Left renal cortex interstitium (tissue), 4 donors: ENCODE measurements around the gene IBTK. TPM values are rescaled to one million over a fixed set of nuclear protein-coding genes. Genes with fewer than 3 reads are reported as not detected.
"Not testable (repeated sequence)": the region's sequence is repeated elsewhere in the genome, so short reads cannot be mapped to it uniquely, and the experiment has no call there.

Experiments used
- DNase-seq, 4 donors: peaks; one replicate each; pipeline ENCODE4 v3.0.0-alpha.2; 2013; ENCODE audit warnings: low read depth in 4 of 4, low spot score in 2 of 4, missing footprints in 1 of 4
- polyA plus RNA-seq, 4 donors: library from polyadenylated mRNA; unstranded; fragments of 120-200 nt; gene quantifications; one replicate each; pipeline ENCODE4 v1.2.1, GENCODE V29; 2013; ENCODE audit not compliant: insufficient read length in 4 of 4

IBTK gene
- polyA plus RNA-seq, 4 donors: 39.1 to 53.9 (median 44.5) TPM

GRCh38 chr6:82182756-82183155 is 64.8 kb downstream of the IBTK start:
- DNase-seq: no peak

DNA sequence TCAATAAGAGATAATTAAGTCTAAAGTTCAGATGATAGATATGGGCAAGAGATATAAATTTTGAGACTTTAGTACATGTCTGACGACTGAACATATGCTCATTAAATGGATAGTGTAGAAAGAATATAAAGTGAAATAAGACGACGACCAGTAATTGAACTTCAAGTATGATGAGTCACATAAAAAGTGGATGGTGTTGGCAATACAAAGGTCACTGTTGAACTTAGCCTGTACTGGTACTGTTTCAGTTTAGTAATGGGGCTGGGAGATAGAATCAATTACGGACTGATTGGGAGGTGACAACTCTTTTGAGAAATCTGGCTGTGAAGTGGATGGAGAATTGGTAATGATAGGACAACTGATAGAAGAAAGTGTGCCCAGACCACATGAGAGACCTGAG is 68.1 kb downstream of the IBTK start:
- DNase-seq: no peak

DNA sequence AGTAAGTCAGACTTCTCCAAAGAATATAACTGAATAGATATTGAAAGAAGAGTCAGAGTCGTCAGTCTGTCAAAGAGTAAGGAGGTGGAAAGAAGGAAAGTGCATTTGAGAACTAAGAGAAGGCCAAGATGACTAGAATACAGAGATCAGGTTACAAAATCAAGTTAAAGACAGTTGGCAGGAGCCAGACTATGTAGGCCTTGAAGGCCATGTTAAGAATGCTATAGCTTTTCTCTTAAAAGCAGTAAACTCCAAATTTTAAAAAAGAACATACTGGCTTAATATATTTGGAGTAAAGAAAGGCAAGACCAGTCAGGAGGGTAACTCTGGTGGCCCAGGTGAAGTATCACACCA is 68.8 kb downstream of the IBTK start:
- no peak for DNase-seq

- DNase-seq: no peak
Observed at GRCh38 chr6:82178077-82178758, 69.3 kb downstream of the IBTK start.

GRCh38 chr6:82176616-82177015 is 70.9 kb downstream of the IBTK start:
- no peak for DNase-seq

DNA sequence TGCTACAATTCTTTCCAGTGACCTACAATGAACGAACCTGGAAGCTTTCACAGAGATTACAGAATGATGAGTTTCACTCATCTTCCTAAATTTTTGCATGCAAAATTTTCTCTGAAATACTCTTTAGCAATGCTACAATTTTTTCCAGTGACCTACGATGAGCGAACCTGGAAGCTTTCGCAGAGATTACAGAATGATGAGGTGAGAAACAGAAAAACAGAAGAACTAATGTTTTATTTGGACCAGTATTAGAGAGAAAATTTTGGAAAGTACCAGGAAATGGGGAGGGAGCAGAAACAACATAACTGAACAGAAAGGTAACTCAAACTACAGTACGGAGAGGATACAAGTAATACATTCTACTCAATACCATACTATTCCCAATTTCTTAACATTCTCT is 75.0 kb downstream of the IBTK start:
- no peak for DNase-seq

DNA sequence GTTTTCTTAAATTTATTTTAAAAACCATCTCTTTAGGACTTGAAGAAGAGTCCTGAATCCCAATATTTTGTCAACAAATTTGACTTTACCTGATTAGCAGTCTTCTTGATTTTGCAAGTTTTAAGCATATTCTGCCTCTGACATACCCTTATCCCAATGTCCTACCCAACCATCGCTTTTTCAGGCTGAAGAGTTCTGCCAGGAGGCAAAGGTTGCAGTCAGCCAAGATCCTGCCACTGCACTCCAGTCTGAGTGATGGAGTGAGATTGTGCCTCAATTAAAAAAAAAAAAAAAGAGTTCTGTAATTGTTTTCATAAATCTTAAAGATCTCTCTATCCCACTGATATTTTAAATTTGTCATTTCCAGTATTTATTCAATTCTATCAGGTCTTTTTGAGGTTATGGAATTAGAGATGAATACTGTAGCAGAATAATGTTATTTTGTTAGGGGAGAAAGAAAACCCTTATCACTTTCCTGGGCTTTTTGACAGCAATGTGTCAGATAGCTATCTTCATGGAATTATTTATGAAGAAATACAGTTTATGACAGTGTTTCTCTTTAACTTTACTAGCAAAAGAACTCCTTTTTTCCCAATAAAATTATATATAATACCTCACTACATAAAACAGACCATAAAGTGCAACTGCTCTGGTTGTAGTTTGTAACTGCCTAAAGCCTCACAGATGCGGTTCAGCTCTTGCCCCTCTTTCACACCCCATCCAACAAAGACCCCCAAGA is 78.2 kb downstream of the IBTK start:
- no peak for DNase-seq

DNA sequence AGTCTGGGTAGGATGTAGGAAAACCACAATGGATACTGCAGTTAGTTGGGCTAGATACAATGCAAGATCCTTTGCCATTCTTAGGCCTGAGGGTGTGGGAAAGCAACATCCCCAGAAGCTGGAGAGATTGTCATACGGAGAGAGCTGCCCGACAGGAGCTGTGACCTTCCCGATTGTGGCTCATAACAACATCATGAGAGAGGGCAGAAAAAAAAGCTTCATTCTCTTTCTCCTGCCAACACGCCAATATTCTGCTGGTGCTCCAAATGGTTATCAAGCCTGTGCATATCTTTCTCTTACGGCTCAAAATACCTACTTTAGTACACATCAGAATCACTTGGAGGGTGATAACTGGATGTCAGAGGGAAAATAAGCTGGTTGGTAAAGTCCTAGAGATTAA is 81.1 kb downstream of the IBTK start:
- DNase-seq: no peak

DNA sequence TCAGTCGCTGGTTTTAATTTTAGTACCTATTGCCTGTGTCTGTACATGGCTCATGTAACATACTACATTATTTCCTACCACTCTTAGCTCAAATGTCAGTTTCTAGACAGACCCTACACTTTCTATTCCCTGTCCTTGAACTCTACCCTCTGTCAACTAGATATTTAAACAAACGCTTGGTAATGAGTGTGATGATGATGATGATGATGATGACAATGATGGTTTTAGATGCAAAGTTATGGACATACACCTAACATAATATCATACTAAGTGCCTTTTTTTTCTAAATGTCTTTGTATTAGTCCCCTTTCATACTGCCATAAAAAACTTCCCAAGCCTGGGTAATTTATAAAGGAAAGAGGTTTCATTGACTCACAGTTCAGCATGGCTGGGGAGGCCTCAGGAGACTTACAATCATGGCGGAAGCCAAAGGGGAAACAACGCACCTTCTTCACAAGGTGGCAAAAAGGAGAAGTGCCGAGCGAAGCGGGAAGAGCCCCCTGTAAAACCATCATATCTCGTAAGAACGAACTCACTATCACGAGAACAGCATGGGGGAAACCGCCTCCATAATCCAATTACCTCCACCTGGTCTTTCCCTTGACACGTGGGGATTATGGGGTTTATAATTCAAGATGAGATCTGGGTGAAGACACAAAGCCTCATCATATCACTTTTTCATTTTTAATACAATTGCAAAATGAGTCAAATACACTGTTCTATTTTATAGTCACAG is 87.1 kb downstream of the IBTK start:
- DNase-seq: no peak

GRCh38 chr6:82152786-82153185 is 94.8 kb downstream of the IBTK start:
- not testable (repeated sequence) for DNase-seq

GRCh38 chr6:82151147-82151546 is 96.4 kb downstream of the IBTK start:
- DNase-seq: not testable (repeated sequence)

DNA sequence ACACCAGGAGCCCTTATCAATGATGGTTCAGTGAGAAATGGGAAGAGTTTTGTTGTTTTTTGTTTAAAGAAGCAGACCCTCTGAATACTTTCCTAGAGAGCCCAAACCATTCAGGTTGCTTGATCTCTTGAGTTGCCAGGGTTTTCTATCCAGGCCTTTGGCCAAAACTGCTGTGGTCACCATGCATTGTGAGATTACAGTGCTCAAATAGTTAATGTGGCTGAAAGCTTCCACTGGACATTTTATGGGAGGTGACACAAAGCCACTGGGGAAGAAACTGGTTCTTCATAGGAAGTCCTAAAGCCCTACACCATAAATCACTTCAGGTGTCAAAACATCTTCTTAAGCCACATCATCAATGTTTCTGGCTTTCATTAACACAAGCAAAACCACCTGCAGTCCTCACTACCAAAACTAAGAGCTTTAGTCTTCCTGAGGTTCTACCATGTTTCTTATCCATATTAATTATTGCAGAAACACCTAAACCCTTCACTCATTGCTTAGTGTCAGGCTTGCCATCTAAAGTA is 101.6 kb downstream of the IBTK start:
- DNase-seq: no peak

DNA sequence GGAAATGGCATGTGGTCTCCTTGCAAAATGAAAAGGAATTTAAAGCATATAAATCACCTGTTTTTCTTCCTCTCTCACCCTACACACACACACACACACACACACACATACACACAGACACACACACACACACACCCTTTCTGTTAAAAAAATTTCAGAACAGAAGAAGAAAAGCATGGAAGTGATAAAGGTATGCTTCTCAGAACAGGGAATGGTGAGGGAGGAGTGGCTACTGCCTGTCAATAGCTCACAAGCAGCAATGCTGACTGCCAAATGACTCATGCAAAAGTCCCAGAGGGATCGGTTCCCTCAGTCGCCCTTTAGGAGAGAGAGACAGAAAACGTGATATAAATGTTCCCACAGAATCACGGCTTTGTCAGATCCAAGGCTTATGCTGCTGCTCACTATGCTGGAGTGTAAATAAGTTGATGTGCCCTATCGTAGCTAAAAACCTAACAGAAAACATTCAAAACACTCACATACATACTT is 102.6 kb downstream of the IBTK start:
- no peak for DNase-seq

DNA sequence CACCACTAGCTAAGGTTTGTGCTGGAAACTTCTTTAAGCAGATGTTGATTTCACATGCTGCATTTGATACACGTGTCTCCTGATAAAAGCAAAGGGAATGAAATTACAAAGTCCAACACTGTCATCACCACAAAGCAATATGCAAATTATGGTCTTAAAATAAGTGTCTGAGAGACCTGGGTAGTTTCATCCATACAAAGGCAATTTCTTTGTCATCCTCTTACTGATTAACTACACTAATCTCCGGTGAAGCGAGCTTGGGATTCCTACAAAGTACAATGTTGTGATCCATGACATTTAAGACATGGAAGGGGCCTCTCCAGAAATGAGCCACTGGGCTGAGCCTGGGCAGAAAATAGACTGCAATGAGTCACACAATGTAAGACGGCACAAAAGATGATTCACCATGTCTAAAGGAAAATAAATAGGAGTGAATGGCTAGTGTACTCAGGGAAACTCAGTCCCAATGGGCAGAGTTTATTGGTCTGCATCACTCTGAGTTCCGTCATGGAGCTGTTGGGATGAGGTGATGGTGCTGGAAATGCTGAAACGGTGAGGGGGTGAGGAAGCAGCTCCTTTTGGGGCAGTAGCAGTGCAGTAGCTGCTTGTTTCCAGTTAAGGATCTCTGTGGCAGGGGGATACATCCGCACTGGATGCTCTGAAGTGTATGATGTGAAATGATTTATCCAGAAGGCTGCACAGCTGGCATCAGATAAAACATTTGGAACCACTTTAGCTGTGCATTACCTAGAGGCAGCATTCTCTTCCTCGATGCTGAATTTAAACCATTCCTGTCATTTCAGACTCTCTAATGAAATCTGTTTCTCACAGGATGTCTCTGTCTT is 103.3 kb downstream of the IBTK start:
- DNase-seq: no peak

DNA sequence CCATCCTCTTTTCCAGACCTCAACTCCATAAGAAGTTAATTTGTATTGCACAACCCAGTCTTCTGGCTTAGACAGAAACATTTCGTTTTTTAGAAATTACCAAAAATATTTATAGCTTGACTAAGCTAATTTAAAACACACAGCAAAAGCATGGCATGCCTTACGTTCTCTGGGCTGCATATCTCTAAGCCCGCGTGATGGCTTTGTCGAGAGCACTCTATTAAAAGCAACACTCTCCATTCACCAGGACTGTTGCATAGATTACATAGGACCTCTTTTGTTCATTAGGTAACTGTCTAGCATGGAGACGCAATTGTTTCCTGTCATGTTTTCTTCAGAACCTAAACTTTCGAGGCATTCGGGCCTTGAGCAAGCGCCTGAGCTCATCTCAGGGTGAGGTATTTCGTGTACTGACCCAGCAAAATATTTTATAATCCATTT is 104.5 kb downstream of the IBTK start:
- no peak for DNase-seq

DNA sequence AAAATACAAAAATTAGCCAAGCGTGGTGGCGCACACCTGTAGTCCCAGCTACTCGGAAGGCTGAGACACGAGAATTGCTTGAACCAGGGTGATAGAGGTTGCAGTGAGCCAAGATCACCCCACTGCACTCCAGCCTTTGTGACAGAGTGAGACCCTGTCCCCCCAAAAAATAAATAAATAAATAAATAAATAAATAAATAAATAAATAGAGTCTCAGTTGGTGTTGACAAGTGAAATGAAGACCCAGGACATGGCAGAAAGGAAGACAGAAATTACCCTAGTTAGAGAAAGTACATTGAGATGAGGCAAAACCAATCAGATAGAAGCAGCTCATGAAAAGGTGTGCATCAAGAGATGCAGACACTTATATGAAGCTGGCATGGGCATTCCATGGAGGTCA is 105.0 kb downstream of the IBTK start:
- no peak for DNase-seq

GRCh38 chr6:82138075-82138791 is 109.3 kb downstream of the IBTK start:
- DNase-seq: no peak

DNA sequence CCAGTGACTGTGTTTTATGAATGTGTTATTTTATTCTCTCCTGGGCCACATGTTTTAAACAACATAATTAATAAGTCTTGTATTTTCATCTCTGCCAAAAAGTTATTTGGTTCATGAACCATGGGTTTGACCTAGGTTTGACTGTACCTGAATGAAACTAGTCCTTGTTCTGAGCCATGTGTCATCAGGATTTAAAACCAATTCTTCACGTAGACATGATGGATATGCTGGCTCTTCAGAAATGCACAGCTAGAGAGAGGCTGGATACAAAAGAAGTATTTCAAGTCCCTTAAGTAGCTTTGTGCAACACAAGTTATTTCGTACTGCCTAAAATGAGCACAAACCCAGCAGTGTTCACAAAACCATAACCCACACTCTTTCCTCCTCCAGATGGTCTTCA is 116.1 kb downstream of the IBTK start:
- DNase-seq: no peak

DNA sequence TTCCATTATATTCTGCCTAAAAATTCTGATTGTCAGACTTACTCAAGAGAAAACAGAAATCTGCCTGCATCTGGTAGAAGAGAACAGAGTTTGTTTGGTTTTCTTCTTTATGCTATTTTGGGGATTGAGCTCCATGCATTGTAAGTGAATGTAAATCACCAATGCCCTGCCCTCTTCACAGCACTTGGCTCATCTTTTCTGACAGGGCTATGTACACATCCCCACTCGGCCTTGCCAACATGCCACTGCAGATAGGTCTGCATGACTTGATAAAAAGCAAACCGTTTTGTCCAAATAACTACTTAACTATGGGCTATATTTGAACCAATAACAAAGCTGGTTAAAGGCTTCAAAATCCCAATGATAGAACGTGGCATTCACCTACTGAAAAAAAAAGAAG is 117.7 kb downstream of the IBTK start:
- DNase-seq: no peak

- DNase-seq: not testable (repeated sequence)
Observed at GRCh38 chr6:82128973-82129372, 118.6 kb downstream of the IBTK start.
